HG03066 (cell line): ENCODE results near the gene LCAT.
"Not testable (repeated sequence)": the region's sequence is repeated elsewhere in the genome, so short reads cannot be mapped to it uniquely, and the experiment has no call there.

Source experiments
- ATAC-seq: cut with Tn5 transposase; IDR thresholded peaks from one replicate; pipeline ENCODE4 v1.9.1; 2021; ENCODE audit warnings: low read depth; ENCODE audit not compliant: unreplicated experiment

Gene LCAT, protein sequence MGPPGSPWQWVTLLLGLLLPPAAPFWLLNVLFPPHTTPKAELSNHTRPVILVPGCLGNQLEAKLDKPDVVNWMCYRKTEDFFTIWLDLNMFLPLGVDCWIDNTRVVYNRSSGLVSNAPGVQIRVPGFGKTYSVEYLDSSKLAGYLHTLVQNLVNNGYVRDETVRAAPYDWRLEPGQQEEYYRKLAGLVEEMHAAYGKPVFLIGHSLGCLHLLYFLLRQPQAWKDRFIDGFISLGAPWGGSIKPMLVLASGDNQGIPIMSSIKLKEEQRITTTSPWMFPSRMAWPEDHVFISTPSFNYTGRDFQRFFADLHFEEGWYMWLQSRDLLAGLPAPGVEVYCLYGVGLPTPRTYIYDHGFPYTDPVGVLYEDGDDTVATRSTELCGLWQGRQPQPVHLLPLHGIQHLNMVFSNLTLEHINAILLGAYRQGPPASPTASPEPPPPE

GRCh38 chr16:67943619-67944504 lies at the start of gene LCAT:
Gene LCAT, minus strand, starts transcription at chr16:67944120. Its CDS starts 19 bp downstream, at chr16:67944101.
- no peak for ATAC-seq

DNA sequence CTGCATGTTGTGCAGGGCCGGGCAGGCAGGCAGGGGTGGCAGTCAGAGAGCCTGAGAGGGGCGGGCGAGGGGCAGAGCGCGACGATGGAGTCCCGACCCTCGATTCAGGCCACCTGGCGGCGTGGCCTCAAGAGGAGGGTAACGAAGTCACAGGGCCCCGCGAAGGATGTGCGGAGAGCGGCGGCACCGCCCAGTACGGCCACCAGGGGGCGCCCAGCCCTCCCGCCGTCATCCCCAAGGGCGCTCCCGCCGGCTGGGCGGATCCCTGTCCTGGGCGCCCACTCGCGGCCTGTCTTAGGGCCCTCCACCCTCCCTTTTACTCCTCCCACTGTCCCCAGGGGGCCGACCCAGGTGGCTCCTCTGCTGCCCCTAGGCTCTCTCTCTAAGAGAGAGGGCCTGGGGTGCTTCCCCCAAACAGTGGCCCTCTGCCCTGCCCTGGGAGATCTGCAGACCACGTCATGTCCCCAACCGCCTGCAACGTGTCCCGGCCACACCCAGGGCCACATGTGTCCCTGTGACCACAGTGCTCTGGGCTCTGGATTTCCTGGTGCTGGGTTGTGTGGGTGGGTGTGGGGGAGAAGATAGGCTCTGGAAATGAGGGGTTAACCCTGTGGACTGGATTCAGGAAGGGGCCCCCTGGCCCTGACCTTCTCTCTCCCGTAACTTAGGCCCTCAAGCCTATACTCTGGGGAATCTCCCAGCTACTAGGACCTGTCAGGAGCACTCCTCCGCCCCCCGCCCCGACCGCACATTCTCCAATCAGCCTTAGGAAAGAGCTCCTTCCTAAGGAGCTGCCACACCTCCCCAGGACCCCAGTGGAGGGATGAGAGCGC lies 49.5 kb upstream of the LCAT start:
- ATAC-seq = peak; percentile 76

DNA sequence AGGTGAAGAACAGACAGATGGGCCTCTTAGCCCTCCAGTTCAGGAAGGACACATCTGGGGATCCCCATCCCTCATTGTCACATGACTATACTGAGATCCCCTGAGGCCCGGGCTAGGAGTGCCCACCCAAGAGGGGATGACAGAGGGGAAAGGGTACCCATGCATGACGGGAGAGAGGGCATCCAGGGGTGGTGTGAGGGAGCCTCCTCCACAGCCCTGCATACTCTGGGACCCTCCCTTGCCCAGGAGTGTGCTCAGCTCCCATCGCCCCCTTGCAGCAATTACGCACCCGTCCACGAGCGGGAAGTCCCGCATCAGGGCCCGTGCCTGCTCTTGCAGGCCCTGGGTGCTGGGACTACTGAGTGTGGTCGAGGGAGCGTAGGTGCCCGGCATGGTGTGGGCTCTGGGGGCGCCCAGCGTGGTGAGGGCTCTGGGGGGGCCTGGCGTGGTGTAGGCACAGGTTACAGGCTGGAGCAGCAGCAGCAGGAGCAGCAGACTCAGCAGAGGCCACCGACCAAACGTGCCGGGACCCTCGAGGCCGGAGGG lies 48.8 kb upstream of the LCAT start:
- ATAC-seq = no peak

- ATAC-seq = no peak
Measured at GRCh38 chr16:67990018-67990386, 46.1 kb upstream of the LCAT start.

DNA sequence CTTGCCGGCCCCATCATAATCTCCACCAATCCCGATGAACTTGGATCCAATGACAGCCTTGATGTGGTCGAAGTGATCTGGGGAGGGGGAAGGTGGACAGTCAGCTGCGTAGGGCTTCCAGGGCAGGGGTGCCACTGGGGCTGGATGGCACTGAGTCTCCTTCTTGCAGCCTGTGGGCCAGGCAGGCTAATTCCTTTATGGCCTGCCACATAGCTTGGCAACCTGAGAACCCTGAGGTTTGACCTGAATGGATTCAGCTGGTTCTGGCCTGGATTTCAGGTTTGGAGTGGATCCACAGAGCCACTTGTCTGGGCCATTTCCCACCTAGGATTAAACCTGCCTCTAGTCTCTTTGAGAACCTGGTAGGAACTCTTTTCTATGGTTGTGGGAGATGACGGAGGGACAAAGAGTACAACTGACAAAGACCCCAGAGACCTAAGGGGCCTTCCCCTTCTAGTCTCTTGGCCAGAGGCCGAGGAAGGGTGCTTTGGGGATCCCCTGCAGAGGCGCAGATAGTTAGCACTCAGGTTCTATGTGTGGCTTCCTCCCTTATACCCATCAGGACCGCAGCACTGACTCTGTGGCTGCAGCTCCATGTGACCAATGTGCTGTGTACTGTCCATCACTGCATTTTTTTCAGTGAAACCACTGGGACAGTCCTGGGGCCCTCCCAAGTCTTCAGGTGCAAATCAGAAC lies 45.5 kb upstream of the LCAT start:
- no peak for ATAC-seq

- ATAC-seq = no peak
Measured at GRCh38 chr16:67988675-67989074, 44.8 kb upstream of the LCAT start.

DNA sequence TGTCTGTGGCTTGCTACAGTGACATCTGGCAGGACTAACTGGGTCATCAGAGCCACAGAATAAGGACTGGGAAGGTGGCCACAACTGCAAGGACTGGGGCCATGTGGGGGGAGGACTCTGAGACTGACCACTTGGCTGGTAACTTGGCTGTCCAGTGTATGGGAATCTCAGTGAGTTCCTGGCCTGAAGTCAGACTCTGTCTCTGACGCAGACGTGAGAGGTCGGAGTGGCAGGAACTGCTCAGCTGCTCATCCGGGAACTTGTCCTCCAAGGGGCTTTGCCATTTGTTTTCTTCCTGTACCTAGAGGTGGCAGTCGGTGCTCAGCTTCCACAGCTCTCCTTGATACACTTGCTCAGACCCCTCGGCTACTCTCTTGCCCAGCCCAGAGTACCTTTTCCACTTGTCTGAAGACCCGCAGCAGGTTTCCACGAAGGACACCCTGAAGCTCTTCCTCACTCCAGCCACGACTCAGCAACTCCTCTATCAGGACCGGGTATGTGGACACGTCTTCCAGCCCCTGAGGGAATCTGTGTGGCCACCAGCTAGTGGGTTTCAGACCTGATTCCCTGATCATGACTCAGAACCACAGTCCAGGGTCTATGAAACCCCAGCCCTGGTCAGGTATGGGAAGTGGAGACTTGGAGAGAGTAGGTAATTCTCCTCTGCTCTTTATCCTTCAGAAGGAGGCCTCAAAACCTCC lies 43.7 kb upstream of the LCAT start:
- no peak for ATAC-seq

DNA sequence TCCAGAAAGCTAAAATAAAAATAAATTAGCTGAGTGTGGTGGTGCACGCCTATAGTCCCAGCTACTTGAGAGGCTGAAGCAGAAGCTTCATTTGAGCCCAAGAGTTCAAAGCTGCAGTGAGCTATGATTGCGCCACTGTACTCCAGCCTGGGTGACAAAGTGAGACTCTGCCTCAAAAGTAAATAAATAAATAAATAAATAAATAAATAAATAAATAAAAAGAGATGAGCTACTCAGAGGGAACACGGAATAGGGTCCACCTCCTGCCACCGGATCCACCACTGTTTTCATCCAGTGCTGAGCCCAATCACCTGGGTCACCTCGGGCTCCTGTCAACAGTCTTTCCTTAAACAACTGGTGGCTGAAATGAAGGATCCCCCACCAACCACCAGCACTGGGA lies 43.0 kb upstream of the LCAT start:
- no peak for ATAC-seq

- no peak for ATAC-seq
Measured at GRCh38 chr16:67982011-67982696, 38.2 kb upstream of the LCAT start.

DNA sequence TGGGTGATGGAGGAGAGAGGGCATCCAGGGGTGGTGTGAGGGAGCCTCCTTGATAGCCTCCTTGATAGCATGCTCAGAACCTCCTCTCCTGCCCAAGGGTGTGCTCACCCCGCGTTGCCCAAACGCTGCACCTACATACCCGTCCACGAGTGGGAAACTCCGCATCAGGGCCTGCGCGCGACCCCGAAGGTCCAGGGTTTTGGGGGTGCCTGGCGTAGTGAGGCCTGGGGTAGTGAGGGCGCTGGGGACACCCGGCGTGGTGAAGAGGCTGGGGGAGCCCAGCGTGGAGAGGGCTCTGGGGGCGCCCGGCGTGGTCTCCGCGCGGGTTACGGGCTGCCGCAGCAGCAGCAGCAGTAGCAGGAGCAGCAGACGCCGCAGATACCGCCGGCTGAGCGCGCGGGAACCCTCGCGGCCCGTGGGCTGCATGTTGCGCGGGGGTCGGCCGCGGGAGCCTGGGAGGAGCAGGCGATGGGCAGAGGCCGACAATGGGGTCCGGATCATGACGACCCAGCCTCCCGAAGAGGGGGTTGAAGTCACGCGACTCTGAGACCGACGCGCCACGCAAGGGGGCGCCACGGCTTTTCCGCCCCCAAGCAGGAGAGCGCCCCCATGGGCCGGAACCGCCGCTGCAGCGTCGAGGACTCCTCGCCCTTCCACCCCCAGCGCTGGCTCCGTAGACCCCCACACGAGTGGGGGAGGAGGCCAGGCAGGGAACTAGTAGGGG lies 36.2 kb upstream of the LCAT start, which contains the start of gene DPEP3:
Gene DPEP3 (minus strand): TSS at position 545 of the 724 bp plus-strand sequence. CDS start 119 bp downstream, at position 426.
- no peak for ATAC-seq

GRCh38 chr16:67977469-67978227 lies 33.7 kb upstream of the LCAT start:
- ATAC-seq = no peak

DNA sequence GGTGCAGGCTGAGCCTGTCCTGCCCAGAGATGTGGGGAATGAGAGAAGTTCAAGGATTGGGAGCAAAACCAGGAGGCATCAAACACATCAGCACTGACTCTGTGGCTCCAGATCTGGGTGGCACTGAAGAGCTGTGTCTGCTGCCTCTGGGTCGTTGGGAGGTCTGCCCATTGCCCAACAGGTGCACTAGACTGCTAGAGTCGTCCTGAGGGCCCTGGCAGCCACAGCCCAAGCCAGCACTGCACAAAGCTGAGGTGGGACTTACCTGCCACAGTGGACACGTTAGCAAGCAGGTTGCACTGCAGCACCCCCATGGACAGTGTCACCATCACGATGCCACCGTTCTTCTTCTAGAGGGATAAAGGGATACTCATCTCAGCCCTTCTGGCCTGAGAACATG lies 33.1 kb upstream of the LCAT start:
- ATAC-seq = no peak

DNA sequence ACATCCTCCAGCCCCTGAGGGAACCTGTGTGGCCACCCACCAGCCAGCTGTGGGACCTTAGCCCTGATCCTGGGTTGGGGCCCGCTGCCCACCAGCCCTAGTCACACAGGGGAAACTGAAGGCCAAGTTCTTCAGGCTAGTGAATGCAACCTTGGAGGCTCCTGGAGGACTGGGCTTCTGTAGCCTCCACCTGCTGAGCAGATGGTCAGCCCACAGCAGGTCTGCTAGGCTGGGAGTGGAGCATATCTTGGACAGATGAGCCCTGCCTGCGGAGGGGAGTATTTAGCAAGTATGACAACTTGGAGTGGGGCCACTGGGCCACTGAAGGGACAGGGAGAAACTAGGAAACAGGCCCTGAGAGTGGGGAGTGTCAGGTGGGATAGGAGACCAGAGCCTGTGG lies 32.3 kb upstream of the LCAT start:
- no peak for ATAC-seq

GRCh38 chr16:67975321-67976105 lies 31.6 kb upstream of the LCAT start:
- no peak for ATAC-seq

DNA sequence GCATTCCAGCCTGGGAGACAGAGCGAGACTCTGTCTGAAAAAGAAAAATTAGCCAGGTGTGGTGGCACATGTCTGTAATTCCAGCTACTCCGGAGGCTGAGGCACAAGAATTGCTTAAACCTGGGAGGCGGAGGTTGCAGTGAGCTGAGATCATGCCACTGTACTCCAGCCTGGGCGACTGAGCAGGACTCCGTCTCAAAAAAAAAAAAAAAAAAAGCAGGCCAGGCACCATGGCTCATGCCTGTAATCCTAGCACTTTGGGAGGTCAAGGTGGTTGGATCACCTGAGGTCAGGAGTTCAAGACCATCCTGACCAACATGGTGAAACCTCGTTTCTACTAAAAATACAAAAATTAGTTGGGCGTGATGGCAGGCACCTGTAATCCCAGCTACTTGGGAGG lies 28.4 kb upstream of the LCAT start:
- ATAC-seq = not testable (repeated sequence)

- no peak for ATAC-seq
Measured at GRCh38 chr16:67971111-67971510, 27.2 kb upstream of the LCAT start.
